ENCODE measurements around the gene CXCL5.

DNA sequence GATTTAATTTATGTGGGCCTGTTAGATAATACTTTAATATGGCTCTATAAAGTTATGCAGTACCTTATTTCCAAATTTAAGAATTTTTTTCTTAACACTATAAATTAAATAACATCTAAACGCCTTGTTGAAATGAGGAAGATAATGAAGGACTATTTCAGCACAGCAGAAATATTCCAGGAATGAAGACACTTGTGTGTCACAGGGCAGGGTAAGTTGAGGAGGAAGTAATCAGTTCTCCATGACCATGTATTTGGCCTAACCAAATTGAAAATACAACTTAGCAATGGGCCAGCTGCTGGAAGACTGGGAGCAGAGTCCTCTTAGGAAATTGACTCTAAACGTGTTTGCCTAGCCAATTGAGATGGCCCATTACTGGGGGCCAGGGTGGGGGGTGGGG lies 23.1 kb upstream of the CXCL5 start:
- TF ChIP-seq POLR2A (IDR thresholded peaks at IDR 0.05; ENCODE audit: low read length) (no peak), GATA1 (IDR thresholded peaks at IDR 0.05; ENCODE audit: low read depth, low read length) (no peak)

All from erythroblast (primary cell).